ENCODE data around the gene ZBTB20.

- TF ChIP-seq CTCF (conservative IDR thresholded peaks at IDR 0.05; ENCODE audit: low read depth, low read length) (no peak), EZH2phosphoT487 (IDR thresholded peaks at IDR 0.05; ENCODE audit: borderline replicate concordance, low read length) (no peak), EZH2 (IDR thresholded peaks at IDR 0.05; ENCODE audit: low read length, unreplicated experiment) (no peak)
These were observed 434.2 kb downstream of the ZBTB20 start for GRCh38 chr3:114712728-114713492.

All from PC-3 (cell line).